Measurements from ENCODE around the gene SH3BP2.

SH3BP2 gene

DNA sequence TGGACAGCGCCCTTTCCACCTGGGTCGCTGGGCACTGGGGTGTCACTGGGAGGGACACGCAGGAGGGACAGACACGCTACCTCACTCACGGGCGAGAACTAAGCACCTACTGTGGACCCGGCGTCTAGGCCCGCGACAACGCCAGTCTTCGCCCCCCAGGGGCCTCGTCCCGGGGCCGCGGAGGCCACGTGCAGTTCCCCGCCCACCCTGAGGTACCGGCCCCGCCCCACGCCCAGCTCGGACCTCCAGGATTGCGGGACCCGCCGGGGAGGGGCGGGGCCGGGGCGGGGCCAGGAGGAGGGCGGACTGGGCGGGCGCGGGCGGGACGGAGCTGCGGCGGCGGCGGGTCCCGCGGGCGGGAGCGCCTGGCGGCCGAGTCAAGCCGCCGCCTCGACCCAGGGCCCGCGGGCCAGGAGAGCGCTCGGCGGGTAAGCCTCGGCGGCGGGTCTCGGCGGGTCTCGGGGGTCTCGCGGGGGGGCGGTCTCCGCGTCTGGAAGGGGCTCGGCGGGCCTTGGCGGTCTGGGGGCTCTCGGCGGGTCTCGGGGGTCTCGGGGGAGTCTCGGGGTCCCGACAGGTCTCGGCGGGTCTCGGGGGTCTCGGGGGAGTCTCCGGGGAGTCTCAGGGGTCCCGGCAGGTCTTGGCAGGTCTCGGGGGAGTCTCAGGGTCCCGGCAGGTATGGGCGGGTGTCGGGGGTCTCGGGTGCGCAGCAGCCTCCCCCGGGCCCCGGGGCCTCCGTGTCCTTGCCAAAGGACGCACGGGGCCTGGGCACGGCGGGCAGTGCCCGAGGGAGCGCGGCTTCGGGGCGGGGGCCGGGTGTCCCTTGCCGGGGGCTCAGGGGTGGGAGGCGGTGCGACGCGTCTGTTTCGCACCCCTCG lies at the start of gene SH3BP2:
SH3BP2 (plus strand) TSS at position 375 of the 875 bp plus-strand sequence. CDS start 27,533 bp downstream, outside the sequence.
- no peak for DNase-seq (ENCODE audit: low read depth)
- no peak for TF ChIP-seq CTCF (IDR thresholded peaks at IDR 0.05; ENCODE audit: low read depth, low read length, missing control alignments)
- peak within 1 kb of the TSS; percentile 55 for H3K4me3 ChIP-seq (ENCODE audit: low read depth, low read length)

DNA sequence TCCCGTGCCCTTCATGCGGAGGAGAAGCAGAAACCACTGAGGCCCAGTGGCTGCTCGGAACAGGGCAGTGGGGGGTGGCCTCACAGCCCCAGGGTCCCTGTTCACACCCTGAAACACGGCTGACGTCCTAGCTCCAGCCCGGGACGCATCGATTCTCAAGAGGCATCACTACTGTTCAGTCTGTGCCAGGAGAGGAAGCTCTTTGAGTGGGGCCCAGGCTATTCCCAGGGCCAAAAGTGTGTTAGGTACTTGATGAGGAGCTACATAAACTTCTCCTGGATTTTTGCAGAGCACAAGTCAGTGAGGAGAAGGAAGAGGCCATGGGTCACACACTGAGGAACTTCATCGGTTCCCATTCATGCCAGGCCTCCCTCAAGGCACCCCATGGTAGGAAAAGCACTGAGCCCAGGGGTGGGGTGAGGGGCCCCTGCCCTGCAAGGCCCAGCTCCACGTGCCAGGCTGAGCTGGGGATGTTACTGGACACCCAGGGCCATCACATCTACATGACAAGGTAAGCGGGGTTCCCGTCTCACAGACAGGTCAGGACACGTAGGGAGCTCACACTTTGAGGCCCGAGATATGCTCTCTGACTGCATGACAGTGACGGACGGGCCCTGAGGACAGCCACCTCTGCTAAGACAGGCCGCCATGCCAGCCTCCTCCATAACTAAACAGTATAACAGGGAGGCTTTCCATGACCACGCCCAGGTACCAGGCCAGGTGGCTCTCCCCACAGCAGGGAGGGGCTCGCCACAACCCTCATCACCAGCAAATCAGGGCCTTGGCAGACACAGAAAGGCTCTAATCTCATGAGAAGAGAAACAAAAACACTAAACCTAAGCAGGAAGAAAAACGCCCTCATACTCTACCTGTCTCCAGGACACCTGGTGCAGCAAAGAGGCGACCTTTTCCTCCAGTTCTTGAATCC lies 49.1 kb upstream of the SH3BP2 start:
- no peak for TF ChIP-seq CTCF (IDR thresholded peaks at IDR 0.05; ENCODE audit: low read depth, low read length, missing control alignments)
- no peak overlapping the region for H3K4me3 ChIP-seq (ENCODE audit: low read depth, low read length)
- DNase-seq (ENCODE audit: low read depth), result no peak

DNA sequence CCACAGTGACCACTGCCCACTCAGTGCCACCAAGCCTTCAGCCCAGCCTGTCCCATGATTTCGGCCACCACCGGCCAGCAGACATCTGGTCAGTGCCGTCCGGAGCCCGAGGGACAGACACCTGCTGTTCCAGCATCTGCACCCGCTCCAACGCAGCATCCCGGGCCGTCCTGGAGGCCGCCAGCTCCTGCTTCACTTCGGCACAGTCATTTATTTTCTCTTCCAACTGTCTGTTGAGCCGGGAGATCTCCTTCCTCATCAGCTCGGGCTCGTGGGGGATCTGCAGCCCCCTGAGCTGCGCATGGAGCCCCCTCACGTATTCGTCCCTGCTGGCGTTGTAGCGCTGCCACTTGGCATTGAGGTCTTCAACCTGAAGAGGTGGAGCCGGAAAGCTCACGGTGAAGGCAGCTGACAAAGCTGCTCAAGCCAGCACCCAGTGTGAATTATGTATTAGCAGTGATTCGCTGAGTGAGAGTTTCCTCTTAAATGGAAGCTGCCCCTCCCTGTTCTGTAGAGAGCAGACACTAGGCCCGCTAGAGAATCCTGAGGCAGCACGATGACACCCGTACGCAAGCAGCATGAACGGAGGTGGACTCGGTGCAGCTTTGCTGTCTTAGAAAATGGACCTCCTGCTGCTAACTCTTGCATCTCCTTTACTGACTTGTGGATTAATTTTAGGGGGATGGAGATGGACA lies 48.2 kb upstream of the SH3BP2 start:
- no peak overlapping the region for H3K4me3 ChIP-seq (ENCODE audit: low read depth, low read length)
- no peak for TF ChIP-seq CTCF (IDR thresholded peaks at IDR 0.05; ENCODE audit: low read depth, low read length, missing control alignments)
- DNase-seq (ENCODE audit: low read depth), result no peak

- TF ChIP-seq CTCF (IDR thresholded peaks at IDR 0.05; ENCODE audit: low read depth, low read length, missing control alignments), result no peak
- DNase-seq (ENCODE audit: low read depth), result no peak
- H3K4me3 ChIP-seq (ENCODE audit: low read depth, low read length), result peak overlapping the region; percentile 23; the same call in 1 of the 2 replicates
Measured at GRCh38 chr4:2745516-2745915, 47.4 kb upstream of the SH3BP2 start.

DNA sequence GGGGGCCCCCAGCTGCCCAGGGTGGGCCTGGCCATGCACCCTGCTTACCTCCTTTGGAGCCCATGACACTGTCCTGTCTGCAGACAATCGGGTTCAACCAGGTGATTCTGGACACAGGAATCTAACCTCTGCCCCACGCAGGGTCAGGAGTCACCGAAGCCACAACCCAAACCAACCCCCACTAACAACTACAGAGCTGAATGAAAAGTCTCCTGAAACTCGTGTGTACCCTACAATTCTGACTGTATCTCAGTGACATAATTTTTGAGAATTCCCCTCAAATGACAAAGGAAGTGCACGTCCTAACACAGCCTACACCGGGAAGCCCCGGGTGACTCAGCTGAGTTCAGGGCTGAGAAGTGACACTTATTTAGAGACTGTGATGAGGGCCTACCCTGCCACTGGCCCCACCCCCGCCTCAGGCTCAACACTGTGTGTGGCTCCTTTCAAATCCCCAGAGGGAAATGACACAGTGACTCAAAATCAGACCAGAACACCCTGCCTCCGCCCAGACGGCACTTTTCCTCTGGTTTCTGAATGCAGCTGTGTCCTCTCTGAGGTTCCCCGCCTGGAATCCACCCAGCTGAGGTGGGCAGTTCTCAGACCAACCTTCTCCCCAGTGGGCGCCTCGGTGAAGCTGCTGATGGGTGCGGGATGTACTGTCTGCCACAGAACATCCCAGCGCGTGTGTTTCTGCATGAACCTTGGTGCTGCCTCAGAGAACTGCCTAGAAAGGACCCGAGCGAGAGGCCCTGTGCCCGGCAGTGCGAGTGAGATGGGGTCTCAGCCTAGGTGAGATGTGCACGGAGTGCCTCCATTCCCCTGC lies 46.7 kb upstream of the SH3BP2 start:
- no peak for TF ChIP-seq CTCF (IDR thresholded peaks at IDR 0.05; ENCODE audit: low read depth, low read length, missing control alignments)
- H3K4me3 ChIP-seq (ENCODE audit: low read depth, low read length), result peak overlapping the region; percentile 45
- DNase-seq (ENCODE audit: low read depth), result peak; percentile 92
